ENCODE data around the gene CYSRT1.
A peak's percentile ranks its signal among the peaks of the same experiment; 100 is the strongest.

Gene CYSRT1

DNA sequence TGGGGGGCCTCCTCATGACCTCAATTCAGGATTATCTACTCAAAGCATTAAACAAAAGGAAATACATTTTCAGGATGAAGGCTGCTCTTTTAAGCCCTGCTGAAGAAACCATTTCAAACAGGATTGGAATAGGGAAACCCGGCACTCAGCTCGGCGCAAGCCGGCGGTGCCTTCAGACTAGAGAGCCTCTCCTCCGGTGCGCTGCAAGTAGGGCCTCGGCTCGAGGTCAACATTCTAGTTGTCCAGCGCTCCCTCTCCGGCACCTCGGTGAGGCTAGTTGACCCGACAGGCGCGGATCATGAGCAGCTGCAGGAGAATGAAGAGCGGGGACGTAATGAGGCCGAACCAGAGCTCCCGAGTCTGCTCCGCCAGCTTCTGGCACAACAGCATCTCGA lies 20.2 kb upstream of the CYSRT1 start:
- ChIA-PET POLR2A (interaction anchor here (0.6 to 1.0 kb wide), 2 partner anchors 19 to 38 kb away, joined by 3 to 5 read pairs; no protein-coding TSS in a partner anchor), CTCF (interaction anchor here (1.3 to 3.9 kb wide), 7 partner anchors 9 to 75 kb away, joined by 3 to 18 read pairs (median 3); partner anchors contain the start of genes ANAPC2, CYSRT1, RNF224 and SSNA1)
- TF ChIP-seq, protein P1, sequence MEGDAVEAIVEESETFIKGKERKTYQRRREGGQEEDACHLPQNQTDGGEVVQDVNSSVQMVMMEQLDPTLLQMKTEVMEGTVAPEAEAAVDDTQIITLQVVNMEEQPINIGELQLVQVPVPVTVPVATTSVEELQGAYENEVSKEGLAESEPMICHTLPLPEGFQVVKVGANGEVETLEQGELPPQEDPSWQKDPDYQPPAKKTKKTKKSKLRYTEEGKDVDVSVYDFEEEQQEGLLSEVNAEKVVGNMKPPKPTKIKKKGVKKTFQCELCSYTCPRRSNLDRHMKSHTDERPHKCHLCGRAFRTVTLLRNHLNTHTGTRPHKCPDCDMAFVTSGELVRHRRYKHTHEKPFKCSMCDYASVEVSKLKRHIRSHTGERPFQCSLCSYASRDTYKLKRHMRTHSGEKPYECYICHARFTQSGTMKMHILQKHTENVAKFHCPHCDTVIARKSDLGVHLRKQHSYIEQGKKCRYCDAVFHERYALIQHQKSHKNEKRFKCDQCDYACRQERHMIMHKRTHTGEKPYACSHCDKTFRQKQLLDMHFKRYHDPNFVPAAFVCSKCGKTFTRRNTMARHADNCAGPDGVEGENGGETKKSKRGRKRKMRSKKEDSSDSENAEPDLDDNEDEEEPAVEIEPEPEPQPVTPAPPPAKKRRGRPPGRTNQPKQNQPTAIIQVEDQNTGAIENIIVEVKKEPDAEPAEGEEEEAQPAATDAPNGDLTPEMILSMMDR (IDR thresholded peaks at IDR 0.05; ENCODE audit: control extremely low read depth, extremely low read depth, low read depth, missing control alignments): no peak
- DNase-seq (ENCODE audit: extremely low spot score): no peak

DNA sequence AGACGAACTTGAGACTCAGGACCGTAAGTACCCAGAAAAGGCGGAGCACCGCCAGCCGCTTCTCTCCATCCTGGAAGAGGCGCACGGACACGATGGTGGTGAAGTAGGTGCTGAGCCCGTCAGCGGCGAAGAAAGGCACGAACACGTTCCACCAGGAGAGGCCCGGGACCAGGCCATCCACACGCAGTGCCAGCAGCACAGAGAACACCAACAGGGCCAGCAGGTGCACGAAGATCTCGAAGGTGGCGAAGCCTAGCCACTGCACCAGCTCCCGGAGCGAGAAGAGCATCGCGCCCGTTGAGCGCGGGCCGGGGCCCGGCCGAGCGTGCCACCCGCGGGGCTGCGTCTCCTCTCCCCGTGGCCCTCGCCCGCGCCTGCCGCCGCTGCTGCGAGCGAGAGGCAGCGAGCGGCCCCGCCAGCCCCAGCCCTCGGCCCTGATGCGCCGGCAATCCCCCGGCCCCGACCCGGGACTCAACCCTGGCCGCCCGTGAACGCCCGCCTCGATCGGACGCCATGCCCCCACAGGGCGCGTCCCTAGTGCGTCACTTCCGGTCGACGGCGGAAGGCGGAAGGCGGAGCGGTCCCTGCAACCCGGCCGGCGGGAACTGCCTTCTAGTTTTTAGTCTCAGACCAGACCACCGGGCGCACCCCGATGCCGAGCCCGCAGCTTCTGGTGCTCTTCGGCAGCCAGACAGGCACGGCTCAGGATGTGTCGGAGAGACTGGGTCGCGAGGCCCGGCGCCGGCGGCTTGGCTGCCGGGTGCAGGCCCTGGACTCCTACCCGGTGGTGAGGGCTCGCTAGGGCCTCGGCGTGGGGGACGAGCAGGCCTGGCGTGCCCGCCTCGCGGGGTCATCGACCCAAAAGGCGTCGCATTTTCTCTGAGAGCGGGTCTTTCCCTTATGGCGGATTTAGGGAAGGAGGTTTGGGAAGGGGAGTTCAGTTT lies 19.6 kb upstream of the CYSRT1 start, which contains the start of the genes NDOR1 and TMEM203:
NDOR1 (plus strand) TSS at position 575 of the 944 bp plus-strand sequence; CDS start at position 653, 78 bp downstream.
TMEM203 (minus strand) TSS at position 523 of the 944 bp plus-strand sequence; CDS start at position 289, 234 bp downstream.
- POLR2A ChIA-PET: interaction anchor here (0.6 to 1.0 kb wide), 2 partner anchors 18 to 37 kb away, joined by 3 to 5 read pairs; no protein-coding TSS in a partner anchor
- TF ChIP-seq, protein P1 (IDR thresholded peaks at IDR 0.05; ENCODE audit: control extremely low read depth, extremely low read depth, low read depth, missing control alignments): no peak
- CTCF ChIA-PET: interaction anchor here (1.0 to 3.9 kb wide), 7 partner anchors 16 to 57 kb away, joined by 3 to 18 read pairs (median 7); partner anchors contain the start of genes ANAPC2, CYSRT1, RNF224 and SSNA1
- peak; percentile 96 for DNase-seq (ENCODE audit: extremely low spot score)

DNA sequence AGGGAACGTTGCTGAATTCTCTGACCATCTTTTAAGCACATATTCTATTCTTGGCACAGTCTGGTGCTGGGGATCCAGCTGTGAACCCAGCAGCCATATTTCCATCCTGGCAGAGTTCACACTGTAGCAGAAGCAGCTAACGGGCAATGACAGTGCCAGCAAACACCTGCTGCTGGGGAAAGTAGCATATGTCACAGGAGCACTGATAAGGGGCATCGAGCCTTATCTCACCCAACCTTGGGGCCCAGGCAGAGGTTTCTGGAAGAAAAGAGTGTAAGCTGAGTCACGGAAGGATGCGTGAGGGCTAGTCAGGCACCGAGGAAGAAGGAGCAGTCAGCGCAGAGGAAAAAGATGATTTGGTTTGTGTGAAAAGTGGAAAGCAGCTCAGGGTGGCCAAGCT lies 18.4 kb upstream of the CYSRT1 start:
- TF ChIP-seq, protein P1 (IDR thresholded peaks at IDR 0.05; ENCODE audit: control extremely low read depth, extremely low read depth, low read depth, missing control alignments): no peak
- POLR2A ChIA-PET: no interaction called here
- CTCF ChIA-PET: interaction anchor here (0.8 to 2.6 kb wide), 6 partner anchors 10 to 49 kb away, joined by 3 to 7 read pairs (median 5); partner anchors contain the start of genes ANAPC2, RNF224 and SSNA1
- no peak for DNase-seq (ENCODE audit: extremely low spot score)

DNA sequence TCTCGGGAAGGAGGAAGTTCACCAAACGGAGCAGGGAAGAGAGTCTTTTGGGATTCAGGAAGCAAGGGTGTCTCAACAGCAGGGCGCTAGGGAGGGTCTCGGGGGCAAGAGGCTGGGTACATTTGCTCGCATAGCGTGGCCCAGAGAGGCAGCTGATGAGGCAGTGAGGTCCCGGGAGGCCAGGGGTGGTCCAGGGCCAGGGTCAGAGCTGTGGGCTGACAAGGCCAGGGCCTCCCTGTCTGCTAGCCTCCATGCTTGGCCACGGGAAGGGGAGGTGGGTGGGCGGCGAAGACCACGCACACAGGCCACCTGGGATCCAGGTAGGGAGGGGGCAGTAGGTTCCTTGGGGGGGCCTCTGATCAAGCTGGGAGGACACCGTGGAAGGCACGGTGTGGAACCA lies 13.4 kb upstream of the CYSRT1 start:
- TF ChIP-seq, protein P1 (IDR thresholded peaks at IDR 0.05; ENCODE audit: control extremely low read depth, extremely low read depth, low read depth, missing control alignments): no peak
- POLR2A ChIA-PET: no interaction called here
- no peak for DNase-seq (ENCODE audit: extremely low spot score)
- CTCF ChIA-PET: interaction anchor here (1.5 to 2.6 kb wide), 2 partner anchors 9 to 12 kb away, joined by 3 to 9 read pairs; partner anchors contain the start of gene RNF208

DNA sequence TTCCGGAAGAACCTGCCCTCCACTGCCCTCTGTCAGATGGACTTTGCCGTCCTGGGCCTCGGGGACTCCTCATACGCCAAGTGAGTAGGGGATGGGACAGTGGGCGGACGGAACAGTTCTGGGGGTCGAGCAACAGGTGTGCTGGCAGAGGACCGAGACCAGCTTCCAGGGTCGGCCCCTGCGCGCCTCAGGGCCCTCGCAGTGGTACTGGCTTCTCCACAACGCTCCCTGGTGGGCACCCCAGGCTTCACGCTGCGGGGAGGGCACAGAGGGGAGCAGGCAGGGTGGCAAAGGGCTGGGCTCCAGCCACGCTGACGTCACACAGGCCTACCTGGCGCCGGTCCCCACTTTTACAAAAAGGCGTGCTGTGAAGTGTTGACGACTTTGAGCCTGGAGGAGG lies 12.5 kb upstream of the CYSRT1 start:
- no peak for DNase-seq (ENCODE audit: extremely low spot score)
- POLR2A ChIA-PET: no interaction called here
- CTCF ChIA-PET: interaction anchor here (1.2 kb wide), 1 partner anchor 9 kb away, joined by 4 read pairs; no protein-coding TSS in a partner anchor
- TF ChIP-seq, protein P1 (IDR thresholded peaks at IDR 0.05; ENCODE audit: control extremely low read depth, extremely low read depth, low read depth, missing control alignments): no peak
